Suprapubic skin (tissue), 4 donors: Measurements from ENCODE around the gene PAX9. TPM values are rescaled to one million over a fixed set of nuclear protein-coding genes. Genes with fewer than 3 reads are reported as not detected.

Experiments used
- DNase-seq, 2 donors: peaks; one replicate each; pipeline ENCODE4 v3.0.0-alpha.2; 2019; ENCODE audit warnings: low spot score in 2 of 2
- H3K27ac ChIP-seq: fragments of 200-600 bp; sonication (generic); one replicate; pipeline ENCODE4 v1.5.1; 2019
- H3K27me3 ChIP-seq: fragments of 200-600 bp; sonication (generic); one replicate; pipeline ENCODE4 v1.5.1; 2019
- H3K36me3 ChIP-seq: fragments of 200-600 bp; sonication (generic); one replicate; pipeline ENCODE4 v1.5.1; 2019
- H3K4me1 ChIP-seq: fragments of 200-600 bp; sonication (generic); one replicate; pipeline ENCODE4 v1.5.1; 2019
- H3K4me3 ChIP-seq: fragments of 200-600 bp; sonication (generic); one replicate; pipeline ENCODE4 v1.5.1; 2019; ENCODE audit warnings: mild to moderate bottlenecking
- H3K9me3 ChIP-seq: fragments of 200-600 bp; sonication (generic); one replicate; pipeline ENCODE4 v1.5.1; 2019
- CTCF ChIP-seq, 2 donors: fragments of 200-600 bp in 1 of 2; fragments of 450-650 bp in 1 of 2; sonication (generic) in 1 of 2; IDR thresholded peaks; one replicate each; pipeline ENCODE4 v1.5.1; 2016 to 2019; ENCODE audit warnings: antibody characterized with exemption in 2 of 2, mild to moderate bottlenecking in 1 of 2, moderate library complexity in 1 of 2
- EP300 ChIP-seq: sonication (generic); formaldehyde crosslinking; IDR thresholded peaks from one replicate; pipeline ENCODE4 v1.6.1; 2017; ENCODE audit warnings: antibody characterized with exemption
- POLR2A ChIP-seq, 2 donors: fragments of 450-650 bp; IDR thresholded peaks; one replicate each; pipeline ENCODE4 v1.6.1; 2017; ENCODE audit warnings: antibody characterized with exemption in 2 of 2, mild to moderate bottlenecking in 2 of 2, moderate library complexity in 2 of 2
- POLR2AphosphoS5 ChIP-seq, 3 donors: sonication (generic); formaldehyde crosslinking; IDR thresholded peaks; one replicate each; pipeline ENCODE4 v1.6.1; 2017; ENCODE audit warnings: antibody characterized with exemption in 3 of 3
- WGBS: methylation state at CpG from one replicate; pipeline ENCODE4 v1.1.5; 2018; 5-methylcytosine and 5-hydroxymethylcytosine counted together
- total RNA-seq, 4 donors: library from RNA; depleted of rRNA; stranded (reverse); fragments of >200 nt; gene quantifications; one replicate each; pipeline ENCODE4 v1.1.0, GENCODE V29; 2016

The PAX9 gene
- total RNA-seq, result 1 to 10 TPM in 2 of 4 donors, under 1 TPM in 2; 0.23 to 1.5 (median 0.96) TPM

DNA sequence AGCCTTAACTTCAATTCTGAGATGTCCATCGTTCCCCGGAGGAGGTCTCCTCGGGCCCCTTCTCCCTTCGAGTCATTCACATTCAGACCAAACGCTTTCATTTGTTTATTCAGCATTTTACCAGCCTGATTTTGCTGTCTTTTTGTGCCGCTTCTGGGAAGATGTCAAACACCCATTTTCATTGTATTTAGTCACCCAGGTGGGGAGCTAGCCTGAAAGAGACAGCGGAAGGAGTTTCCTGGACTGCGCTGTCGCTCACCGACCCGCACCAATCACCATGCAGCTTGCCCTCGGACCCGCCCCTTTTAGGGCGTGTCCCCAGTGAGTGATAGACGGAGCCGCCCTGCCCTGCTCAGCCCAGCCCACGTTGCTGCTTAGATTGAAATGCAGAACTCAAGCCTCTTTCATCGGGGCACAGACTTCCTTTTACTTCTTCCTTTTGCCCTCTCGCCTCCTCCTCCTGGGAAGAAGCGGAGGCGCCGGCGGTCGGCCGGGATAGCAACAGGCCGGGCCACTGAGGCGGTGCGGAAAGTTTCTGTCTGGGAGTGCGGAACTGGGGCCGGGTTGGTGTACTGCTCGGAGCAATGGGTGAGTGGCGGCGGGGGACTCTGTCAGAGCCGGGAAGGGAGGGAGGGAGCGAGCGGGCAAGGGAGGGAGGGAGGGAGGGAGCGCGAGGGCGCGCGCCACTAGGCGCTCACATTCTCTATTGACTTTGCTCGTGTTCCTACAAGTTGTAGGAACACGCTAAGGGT, at the start of gene PAX9:
Gene PAX9 (plus strand): TSS at position 355 of the 752 bp plus-strand sequence. CDS start 230 bp downstream, at position 585.
- 1% methylated on average over 44 of the region's 44 CpGs for WGBS
- Histone ChIP-seq H3K27ac (no peak within 1 kb of the TSS), H3K27me3 (peaks cover 96% of the 10 kb centered on the region), H3K4me3 (peak within 1 kb of the TSS; percentile 52), H3K4me1 (peaks cover 44% of the 10 kb centered on the region), H3K36me3 (no peaks in the 10 kb centered on the region), H3K9me3 (no peaks in the 10 kb centered on the region)
- TF ChIP-seq CTCF (IDR thresholded peaks at IDR 0.05), result no peak
- no peak for TF ChIP-seq POLR2AphosphoS5 (IDR thresholded peaks at IDR 0.05)
- no peak for TF ChIP-seq POLR2A (IDR thresholded peaks at IDR 0.05)
- TF ChIP-seq EP300, result no peak
- DNase-seq, result peak; percentile 87 to 89

GRCh38 chr14:36617824-36618223, 43.8 kb upstream of the PAX9 start:
- Histone ChIP-seq H3K36me3 (no peaks in the 10 kb centered on the region), H3K9me3 (no peaks in the 10 kb centered on the region), H3K27ac (no peak overlapping the region), H3K4me1 (no peaks in the 10 kb centered on the region), H3K27me3 (peaks cover 3% of the 10 kb centered on the region), H3K4me3 (no peak overlapping the region)
- no peak for TF ChIP-seq CTCF (IDR thresholded peaks at IDR 0.05)
- no peak for TF ChIP-seq EP300
- no peak for TF ChIP-seq POLR2A (IDR thresholded peaks at IDR 0.05)
- no peak for TF ChIP-seq POLR2AphosphoS5 (IDR thresholded peaks at IDR 0.05)
- 49% methylated on average over 5 of the region's 5 CpGs for WGBS
- no peak for DNase-seq

DNA sequence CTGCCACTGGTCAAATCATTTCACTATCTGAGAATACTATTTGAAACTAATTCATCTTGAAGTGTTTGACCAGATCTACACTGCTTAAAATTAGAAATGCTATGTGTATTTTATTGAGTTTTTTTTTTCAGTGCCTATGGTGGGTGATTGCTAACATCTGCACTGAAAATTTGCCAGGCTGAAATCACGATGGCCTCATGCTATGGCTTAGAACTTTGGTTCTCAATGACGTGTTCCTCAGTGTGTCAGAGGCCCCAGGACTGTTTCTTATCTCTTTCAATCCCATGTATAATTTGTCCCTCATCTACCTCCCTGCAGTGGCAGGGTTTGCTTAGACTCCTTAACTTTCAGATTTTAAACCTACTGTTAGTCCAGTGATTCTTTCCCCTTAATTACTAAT, 43.0 kb upstream of the PAX9 start:
- 39% methylated on average over 2 of the region's 2 CpGs for WGBS
- Histone ChIP-seq H3K27me3 (peaks cover 3% of the 10 kb centered on the region), H3K4me1 (no peaks in the 10 kb centered on the region), H3K4me3 (no peak overlapping the region), H3K27ac (no peak overlapping the region), H3K36me3 (no peaks in the 10 kb centered on the region), H3K9me3 (no peaks in the 10 kb centered on the region)
- TF ChIP-seq POLR2A (IDR thresholded peaks at IDR 0.05) (no peak), POLR2AphosphoS5 (IDR thresholded peaks at IDR 0.05) (no peak), CTCF (IDR thresholded peaks at IDR 0.05) (no peak), EP300 (no peak)
- no peak for DNase-seq

- Histone ChIP-seq H3K27ac (no peak overlapping the region), H3K27me3 (peaks cover 3% of the 10 kb centered on the region), H3K4me1 (no peaks in the 10 kb centered on the region), H3K36me3 (no peaks in the 10 kb centered on the region), H3K9me3 (no peaks in the 10 kb centered on the region), H3K4me3 (no peak overlapping the region)
- 74% methylated on average over 3 of the region's 3 CpGs for WGBS
- TF ChIP-seq CTCF (IDR thresholded peaks at IDR 0.05), result no peak
- TF ChIP-seq EP300, result no peak
- TF ChIP-seq POLR2A (IDR thresholded peaks at IDR 0.05), result no peak
- TF ChIP-seq POLR2AphosphoS5 (IDR thresholded peaks at IDR 0.05), result no peak
- no peak for DNase-seq
Observed at GRCh38 chr14:36619131-36619530, 42.5 kb upstream of the PAX9 start.

- TF ChIP-seq POLR2A (IDR thresholded peaks at IDR 0.05) (no peak), EP300 (no peak), POLR2AphosphoS5 (IDR thresholded peaks at IDR 0.05) (no peak), CTCF (IDR thresholded peaks at IDR 0.05) (no peak)
- H3K27me3 ChIP-seq, result peaks cover 3% of the 10 kb centered on the region
- 73% methylated on average over 2 of the region's 2 CpGs for WGBS
- H3K36me3 ChIP-seq, result no peaks in the 10 kb centered on the region
- no peaks in the 10 kb centered on the region for H3K4me1 ChIP-seq
- H3K27ac ChIP-seq, result no peak overlapping the region
- no peaks in the 10 kb centered on the region for H3K9me3 ChIP-seq
- no peak for DNase-seq
- H3K4me3 ChIP-seq, result no peak overlapping the region
Observed at GRCh38 chr14:36619853-36620252, 41.8 kb upstream of the PAX9 start.
